NOMO-1 treated with dmso at 0.1 percent for 144 hours (cell line): ENCODE results near the gene IL17RA.
"Not testable (repeated sequence)": the region's sequence is repeated elsewhere in the genome, so short reads cannot be mapped to it uniquely, and the experiment has no call there.

Experiments
- DNase-seq: peaks from one replicate; lab custom pipeline; 2025; ENCODE audit not compliant: unreplicated experiment; lab: John Stamatoyannopoulos, UW

Gene IL17RA

GRCh38 chr22:17084554-17085276 lies at the start of gene IL17RA:
TSS of gene IL17RA (plus strand) at chr22:17085000. CDS start at chr22:17085092, 92 bp downstream.
- peak; percentile 90 for DNase-seq

GRCh38 chr22:17035246-17035645 lies 49.6 kb upstream of the IL17RA start:
- DNase-seq: no peak

- DNase-seq: not testable (repeated sequence)
Measured at GRCh38 chr22:17035976-17036841, 48.6 kb upstream of the IL17RA start.

- DNase-seq: not testable (repeated sequence)
Measured at GRCh38 chr22:17036842-17037711, 47.7 kb upstream of the IL17RA start.

GRCh38 chr22:17043521-17043920 lies 41.3 kb upstream of the IL17RA start:
- DNase-seq: no peak

- peak; percentile 20 for DNase-seq
Measured at GRCh38 chr22:17046566-17047348, 38.0 kb upstream of the IL17RA start.

GRCh38 chr22:17047656-17048055 lies 37.1 kb upstream of the IL17RA start:
- peak; percentile 80 for DNase-seq

GRCh38 chr22:17056058-17056457 lies 28.7 kb upstream of the IL17RA start:
- no peak for DNase-seq

GRCh38 chr22:17056807-17057206 lies 28.0 kb upstream of the IL17RA start:
- DNase-seq: no peak

GRCh38 chr22:17057959-17058814 lies 26.6 kb upstream of the IL17RA start:
- DNase-seq: no peak

- peak; percentile 10 for DNase-seq
Measured at GRCh38 chr22:17060126-17060525, 24.7 kb upstream of the IL17RA start.

GRCh38 chr22:17063411-17064106 lies 21.2 kb upstream of the IL17RA start:
- no peak for DNase-seq

GRCh38 chr22:17064498-17065100 lies 20.2 kb upstream of the IL17RA start:
- no peak for DNase-seq

GRCh38 chr22:17065433-17065832 lies 19.4 kb upstream of the IL17RA start:
- no peak for DNase-seq

GRCh38 chr22:17072877-17073276 lies 11.9 kb upstream of the IL17RA start:
- no peak for DNase-seq

- DNase-seq: no peak
Measured at GRCh38 chr22:17074648-17075002, 10.2 kb upstream of the IL17RA start.

- no peak for DNase-seq
Measured at GRCh38 chr22:17077255-17077654, 7.5 kb upstream of the IL17RA start.

GRCh38 chr22:17079572-17079971 lies 5.2 kb upstream of the IL17RA start:
- DNase-seq: peak; percentile 15

- no peak for DNase-seq
Measured at GRCh38 chr22:17083255-17083654, 1.5 kb upstream of the IL17RA start.
